HG02571 (cell line): ENCODE measurements around the gene NARF.

ENCODE experiments used
- ATAC-seq: cut with Tn5 transposase; IDR thresholded peaks from one replicate; pipeline ENCODE4 v1.9.1; 2021; ENCODE audit warnings: mild to moderate bottlenecking, moderate library complexity; ENCODE audit not compliant: unreplicated experiment

Gene NARF

DNA sequence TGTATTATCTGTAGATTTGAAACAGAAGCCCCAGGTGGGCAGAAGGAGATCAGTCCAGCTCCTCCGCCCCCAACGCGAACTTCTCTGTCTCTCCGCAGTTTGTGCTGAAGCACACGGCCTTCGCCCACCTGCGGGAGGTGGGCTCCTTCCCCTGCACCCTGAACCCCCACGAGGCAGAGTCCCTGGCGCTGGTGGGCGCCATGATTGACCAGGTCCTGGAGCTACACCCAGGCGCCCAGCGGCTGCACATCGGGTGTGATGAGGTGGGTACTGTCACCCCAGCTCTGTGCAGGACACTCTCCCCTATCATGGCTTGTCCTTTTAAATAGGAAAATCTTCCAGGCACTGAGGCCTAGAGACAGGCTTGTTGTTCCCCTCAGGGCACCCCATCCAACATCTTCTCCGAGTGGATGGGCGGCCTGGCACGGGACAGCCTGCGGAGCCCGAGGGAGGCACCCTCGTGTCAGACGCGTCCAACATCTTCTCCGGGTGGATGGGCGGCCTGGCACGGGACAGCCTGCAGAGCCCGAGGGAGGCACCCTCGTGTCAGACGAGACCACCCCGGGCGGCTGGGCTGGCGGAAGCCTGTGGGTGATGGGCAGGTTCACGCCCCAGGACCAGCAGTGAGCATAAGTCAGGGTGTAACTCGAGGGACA lies 24.9 kb upstream of the NARF start:
- ATAC-seq, result no peak

DNA sequence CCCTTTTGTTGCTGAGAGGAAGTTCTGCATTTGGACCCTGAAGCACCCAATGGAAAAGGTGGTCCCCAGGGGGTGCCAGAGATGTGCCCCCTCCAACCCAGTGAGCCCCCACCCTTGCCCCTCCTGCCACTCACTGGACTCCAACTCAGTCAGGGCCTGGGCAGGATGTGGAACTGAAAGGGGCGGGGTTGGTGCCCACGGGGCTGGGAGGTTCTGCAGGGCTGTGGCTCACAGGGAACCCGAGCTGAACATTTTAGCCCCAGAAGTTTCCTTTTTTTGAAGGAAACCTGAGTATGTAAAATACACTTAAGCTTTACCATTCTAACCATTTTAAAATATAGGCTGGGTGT lies 24.4 kb upstream of the NARF start:
- ATAC-seq, result no peak

DNA sequence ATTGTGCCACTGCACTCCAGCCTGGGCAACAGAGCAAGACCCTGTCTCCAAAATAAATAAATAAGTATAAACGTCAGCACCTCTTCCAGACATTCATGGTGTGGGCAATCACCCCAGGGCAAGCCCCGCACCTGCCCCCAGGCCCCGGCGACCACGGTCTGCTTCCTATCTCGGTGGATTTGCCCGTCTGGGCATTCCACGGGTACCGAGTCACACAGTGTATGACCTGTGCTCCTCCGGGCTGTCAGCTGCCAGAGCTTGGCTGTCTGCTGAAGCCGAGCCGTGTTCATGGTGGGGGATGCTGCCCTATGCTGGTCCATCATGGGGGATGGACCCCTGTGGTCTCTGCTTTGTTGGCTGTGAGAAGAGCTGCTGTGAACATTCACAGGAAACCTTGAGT lies 23.4 kb upstream of the NARF start:
- ATAC-seq, result no peak

DNA sequence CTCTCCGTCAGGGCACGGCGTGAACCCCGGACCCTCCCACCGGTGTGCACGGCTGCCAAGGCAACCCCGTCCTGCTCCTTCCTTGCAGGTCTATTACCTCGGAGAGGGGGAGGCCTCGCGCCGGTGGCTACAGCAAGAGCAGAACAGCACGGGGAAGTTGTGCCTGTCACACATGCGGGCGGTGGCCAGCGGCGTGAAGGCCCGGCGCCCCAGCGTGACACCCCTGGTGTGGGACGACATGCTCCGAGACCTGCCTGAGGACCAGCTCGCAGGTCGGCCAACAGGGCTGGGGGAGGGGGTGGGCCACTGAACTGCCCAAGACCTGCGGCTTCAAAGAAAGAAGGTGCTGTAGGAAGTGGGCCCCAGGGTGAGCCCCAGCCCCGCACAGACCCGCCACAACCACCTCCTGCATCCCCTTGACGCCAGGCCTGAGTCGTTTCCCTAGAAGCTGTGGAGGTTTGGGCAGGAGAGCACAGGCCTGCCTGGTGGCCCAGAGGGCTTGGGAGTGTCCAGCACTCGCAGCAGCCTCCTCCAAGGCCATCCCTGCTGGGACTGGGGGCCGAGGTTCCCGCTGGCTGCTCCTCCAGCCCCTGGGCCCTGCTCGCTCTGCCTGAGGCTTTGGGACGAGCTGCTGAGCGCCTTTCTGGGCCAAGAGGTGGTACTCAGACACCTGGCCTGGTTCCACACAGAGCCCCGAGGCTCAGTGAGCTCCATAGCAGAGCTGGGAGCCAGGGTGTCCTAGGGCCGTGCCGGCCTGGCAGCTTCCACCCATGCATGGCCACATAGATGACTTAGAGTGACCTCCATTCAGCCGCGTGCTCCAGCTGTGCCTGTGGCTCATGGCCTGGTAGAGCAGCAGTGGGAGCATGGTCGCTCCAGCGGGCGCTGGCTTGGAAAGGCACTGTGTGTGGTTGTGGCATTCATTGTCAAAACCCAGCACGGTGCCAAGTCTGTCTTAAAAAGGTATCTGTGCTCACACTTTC lies 22.6 kb upstream of the NARF start:
- no peak for ATAC-seq

DNA sequence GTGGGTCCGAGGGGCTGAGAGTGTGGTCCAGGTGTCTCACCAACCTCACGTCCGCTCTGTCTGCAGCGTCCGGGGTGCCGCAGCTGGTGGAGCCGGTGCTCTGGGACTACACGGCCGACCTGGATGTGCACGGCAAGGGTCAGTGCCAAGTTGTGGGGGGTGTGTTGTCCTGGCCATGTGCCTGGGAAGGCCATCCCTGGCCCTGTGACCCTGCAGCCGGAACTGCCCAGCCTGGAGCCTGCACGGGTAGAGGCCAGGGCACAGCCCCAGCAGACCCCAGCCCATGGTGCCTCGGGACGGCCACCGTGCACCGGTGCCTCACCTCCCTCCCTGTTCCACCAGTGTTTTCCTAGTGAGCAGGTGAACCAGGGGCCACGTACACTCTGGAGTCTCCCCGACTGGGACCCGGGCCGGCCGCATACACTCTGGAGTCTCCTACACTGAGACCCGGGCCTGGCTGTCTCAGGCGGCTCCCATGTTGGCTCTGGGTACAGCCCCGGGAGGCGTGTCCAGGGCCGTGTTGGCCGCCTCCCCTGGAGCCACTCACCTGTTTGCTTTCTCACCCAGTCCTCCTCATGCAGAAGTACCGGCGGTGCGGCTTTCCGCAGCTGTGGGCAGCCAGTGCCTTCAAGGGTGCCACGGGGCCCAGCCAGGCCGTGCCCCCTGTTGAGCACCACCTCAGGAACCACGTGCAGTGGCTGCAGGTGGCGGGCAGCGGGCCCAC lies 21.8 kb upstream of the NARF start:
- no peak for ATAC-seq

DNA sequence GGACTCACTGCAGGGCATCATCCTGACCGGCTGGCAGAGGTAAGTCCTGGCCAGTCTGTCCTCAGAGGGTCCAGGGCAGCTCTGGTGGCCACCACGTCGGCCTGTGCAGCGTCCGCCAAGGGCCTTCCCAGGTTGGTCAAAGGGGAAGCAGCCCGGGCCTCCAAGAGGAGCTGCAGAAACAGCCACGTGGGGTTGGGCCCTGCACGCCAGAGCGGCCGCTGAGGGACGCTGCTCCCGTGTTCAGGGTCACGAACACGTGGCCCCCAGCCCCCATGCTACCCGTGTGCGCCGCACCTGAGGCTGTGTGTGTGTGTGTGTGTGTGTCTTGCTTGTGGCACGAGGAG lies 21.2 kb upstream of the NARF start:
- no peak for ATAC-seq

DNA sequence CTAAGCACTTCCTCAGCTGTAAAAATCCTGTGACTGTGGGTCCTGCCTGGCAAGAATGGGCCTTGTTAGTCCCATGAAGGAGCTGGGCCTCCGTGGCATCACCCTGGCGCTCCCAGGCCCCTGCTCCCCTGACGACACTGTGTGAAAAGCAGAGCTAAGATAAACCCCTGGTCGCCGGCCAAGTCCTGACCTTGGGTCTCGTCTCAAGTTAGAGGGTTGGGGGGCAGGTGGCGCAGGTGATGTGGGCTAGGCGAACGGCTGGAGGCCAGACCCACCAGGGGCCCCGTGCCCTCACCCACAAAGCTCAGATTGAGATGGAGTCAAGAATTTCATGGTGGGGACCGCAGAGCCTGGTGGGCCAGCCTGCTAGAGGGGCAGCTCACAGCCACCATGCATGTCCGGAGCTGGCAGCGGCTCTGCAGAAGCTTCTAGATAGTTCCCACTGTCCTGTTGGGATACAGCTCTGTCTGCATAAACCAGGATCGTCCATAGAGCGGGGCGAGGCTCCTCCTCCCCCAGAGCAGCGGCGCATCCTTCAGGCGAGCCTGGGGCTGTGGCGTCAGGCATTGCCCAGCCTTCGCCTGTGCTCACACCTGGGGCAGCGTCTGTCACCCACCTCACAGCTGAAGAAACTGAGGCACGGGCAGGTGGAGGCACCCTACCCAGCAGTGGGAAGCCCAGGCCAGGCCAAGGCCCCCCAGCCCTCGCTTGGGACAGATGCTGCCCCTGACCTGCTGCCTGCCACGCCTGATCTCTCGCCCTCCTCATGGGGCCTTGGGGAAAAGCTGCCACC lies 19.9 kb upstream of the NARF start:
- ATAC-seq, result no peak

DNA sequence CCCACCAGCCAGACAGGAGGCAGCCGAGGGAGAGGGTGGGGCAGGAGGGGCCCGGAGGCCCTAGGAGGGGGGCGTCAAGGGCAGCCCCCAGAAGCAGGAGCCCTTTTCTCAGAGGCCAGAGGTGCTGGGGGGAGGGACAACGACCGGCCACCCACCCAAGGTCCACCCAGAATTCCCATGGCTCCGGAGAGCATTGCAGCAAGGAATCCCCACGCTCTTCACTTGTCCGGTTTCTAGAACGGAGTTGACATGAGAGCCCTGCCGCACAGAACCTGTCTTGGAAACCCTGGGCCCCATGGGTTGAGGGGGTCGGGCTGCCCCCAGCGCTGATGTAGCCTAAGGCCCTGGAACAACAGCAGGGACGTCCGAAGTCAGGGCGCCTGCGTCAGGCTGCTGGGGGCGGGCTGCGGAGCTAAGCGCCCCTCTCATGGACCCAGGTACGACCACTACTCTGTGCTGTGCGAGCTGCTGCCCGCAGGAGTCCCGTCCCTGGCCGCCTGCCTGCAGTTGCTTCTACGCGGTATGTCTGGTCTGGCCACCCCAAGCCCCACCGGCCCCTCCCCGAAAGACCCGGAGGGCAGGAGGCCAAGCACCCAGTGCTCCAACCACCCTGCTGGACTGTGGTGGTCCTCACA lies 19.2 kb upstream of the NARF start:
- no peak for ATAC-seq

DNA sequence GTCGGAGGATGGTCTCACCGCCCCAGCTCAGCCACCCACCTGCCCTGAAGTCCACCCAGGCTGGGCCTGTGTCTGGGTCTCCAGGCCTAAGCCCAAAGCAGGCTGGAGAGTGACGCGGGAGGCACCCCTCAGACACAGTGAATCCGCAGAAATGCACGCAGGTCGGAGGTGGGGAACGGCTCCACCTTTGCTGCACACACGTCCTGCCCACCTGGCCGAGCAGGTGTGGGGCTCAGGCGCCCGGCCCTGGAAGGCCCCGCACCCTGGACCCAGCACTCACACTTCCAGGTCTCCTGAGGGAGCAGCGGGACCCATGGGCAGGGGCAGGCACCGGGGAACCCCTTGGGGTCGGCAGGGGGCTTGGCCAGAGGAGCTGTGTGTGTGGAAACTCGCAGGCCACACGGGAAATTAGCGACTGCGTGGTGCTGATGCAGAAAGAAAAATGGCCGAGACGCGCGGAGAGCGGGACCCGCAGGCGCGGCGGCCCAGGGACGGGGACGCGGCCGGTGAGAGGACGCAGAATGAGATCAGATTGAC lies 18.6 kb upstream of the NARF start:
- no peak for ATAC-seq

DNA sequence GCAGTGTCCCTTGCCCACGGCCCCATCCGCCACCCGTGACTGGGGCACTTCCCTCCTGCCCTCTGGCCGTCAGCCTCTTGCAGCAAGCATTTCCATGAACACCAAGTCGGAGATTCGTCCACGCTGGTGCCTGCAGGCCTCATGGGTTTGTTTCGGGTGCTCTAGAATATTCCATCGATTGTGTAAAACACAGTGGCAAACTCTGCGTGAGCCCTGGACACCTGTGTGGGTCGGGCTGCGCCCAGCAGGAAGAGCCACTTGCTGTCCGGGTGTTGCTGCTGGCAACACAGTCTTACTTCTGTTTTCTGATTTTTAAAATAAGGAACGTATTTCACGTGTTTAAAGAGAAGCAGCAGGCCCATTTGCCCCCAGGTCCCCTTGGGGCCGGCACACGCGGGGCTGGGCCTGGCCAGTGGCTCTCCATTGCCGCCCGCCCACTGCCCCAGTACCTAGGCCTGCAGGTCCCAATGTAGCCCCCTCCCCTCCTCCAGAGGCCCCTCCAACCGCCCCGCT lies 18.0 kb upstream of the NARF start:
- no peak for ATAC-seq

DNA sequence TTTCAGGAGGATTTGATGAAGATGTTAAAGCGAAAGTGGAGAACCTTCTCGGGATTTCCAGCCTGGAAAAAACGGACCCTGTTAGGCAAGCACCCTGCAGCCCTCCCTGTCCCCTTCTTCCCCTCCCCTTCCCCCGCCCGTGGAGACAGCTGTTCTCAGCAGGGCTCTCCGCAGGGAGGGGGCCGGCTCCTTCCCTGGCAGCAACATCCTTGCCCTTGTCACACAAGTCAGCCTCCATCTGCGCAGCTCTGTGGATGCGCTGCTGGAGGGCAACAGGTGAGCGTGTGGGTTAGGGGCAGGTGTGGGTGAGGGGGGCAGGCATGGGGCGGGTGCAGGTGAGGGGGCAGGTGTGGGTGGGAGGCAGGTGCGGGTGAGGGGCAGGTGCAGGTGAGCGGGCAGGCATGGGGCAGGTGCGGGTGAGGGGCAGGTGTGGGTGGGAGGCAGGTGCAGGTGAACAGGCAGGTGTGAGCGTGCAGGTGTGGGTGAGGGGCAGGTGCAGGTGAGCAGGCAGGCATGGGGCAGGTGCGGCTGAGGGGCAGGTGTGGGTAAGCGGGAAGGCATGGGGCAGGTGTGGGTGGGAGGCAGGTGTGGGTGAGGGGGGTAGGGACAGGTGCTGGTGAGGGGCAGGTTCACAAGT lies 17.4 kb upstream of the NARF start:
- no peak for ATAC-seq

DNA sequence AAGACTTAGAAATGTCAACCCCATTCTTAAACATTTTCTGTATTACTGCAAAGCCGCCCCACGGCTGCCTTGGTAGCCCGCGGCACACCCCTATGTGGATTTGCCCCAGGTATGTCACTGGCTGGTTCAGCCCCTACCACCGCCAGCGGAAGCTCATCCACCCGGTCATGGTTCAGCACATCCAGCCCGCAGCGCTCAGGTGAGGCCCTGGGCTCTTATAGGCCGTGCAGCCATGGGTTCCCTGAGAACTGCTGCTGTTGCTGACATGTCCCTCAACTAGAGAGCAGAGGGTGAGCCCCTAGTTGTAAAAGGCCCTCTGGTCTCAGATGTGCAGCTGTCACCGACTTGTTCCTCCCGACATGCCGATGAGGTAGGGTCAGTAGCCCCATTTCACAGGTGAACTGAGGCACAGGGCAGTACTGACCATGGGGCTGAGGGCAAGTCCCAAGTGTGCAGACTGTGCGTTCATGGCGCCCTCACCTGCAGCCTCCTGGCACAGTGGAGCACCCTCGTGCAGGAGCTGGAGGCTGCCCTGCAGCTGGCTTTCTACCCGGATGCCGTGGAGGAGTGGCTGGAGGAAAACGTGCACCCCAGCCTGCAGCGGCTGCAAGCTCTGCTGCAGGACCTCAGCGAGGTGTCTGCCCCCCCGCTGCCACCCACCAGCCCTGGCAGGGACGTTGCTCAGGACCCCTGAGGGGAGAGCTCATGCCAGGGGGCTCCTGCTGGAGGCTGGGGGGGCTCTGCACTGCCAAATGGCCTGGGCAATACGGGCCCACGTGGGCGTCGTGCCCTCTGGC lies 16.7 kb upstream of the NARF start:
- no peak for ATAC-seq

DNA sequence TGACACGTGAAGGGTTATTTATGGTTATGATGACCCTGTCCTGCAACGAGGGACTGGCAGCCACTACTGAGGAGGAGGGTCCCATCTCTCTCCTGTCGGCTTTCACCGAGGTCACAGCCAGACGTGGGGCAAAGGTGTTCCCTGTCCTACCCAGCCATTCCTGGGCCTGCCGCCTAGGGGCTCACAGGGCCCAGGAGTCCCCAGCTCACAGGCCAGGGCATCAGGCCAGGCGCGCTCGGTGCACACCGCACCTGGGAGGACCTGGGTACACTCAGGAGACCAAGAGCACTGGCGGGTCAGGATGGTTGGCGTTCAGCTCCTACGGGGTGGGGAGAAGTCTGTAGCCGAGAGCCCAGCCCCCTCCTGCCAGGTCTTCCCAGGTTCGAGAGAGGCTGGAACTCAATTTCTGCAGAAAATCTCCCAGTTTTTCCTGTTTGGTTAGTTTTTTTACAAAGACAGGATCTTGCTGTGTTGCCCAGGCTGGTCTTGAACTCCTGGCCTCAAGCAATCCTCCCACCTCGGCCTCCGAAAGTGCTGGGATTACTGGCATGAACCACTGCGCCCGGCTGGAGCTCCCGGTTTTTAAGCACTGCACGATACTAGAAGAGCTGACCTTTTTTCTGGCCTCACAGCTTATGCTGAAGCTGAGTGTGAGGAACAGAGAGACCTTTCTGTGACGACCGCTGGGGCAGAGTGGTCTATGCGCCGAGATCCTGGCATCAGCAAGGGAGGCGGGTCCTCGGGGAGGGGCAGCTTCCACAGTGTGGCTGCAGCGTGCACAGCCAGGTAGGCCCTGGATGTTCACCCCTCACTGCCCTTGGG lies 15.7 kb upstream of the NARF start:
- no peak for ATAC-seq

DNA sequence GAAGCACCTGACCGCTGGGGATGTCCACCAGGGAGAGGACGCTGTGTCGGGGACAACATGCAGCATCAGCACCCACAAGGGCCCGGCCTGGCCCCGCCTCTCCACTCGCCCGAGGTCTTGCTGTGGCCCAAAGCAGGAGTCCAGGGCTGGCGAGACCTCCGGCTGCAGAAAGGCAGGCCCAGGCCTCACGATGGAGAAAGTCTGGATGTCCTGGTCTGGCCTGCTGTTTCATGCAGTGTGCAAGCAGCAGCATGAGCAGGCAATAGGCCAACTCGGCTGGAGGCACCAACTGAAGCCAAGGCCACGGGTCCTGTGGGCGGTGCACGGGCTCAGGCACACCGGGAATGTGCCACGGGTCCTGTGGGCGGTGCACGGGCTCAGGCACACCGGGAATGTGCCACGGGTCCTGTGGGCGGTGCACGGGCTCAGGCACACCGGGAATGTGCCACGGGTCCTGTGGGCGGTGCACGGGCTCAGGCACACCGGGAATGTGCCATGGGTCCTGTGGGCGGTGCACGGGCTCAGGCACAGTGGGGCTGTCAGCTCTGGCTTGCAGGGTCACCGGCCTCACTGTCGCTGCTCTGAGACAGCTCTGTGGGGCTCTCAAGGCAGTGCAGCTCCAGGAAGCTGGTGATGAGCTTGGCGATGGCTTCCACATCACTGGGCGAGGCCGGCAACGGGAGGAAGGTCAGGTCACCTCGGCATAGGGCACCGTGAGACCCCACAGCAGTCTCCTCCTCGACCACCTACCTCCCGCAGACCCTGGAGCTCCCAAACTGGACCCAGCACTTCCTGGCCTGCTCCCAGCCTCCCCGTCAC lies 14.9 kb upstream of the NARF start:
- ATAC-seq, result no peak

DNA sequence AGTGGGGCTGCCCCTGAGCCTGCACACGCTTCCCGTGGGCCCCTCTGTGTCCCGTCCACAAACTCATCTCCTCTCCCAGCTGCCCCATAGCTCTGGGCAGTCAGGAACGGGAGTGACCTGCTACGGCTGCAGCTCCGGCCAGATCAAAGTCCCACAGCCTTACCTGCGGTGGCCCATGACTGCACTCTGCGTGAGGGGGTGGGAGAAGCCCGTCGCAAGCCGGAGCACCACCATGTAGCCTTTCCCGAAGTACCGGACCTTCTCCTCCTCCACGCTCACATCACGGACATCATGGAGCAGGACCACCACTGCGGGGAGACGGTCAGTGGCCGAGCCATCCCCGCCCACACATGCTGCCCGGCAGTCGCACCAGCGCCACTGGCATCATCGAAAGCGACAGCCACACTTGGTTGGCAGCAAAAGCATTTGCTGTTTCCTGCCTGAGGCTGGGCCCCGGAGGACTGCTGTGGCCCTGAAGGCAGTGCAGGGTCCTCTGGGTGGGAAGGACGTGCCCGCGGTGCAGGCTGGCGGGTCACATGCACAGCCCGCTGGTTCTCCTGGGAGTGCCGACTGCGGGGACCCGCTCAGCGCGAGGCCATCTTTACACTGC lies 14.2 kb upstream of the NARF start:
- no peak for ATAC-seq

DNA sequence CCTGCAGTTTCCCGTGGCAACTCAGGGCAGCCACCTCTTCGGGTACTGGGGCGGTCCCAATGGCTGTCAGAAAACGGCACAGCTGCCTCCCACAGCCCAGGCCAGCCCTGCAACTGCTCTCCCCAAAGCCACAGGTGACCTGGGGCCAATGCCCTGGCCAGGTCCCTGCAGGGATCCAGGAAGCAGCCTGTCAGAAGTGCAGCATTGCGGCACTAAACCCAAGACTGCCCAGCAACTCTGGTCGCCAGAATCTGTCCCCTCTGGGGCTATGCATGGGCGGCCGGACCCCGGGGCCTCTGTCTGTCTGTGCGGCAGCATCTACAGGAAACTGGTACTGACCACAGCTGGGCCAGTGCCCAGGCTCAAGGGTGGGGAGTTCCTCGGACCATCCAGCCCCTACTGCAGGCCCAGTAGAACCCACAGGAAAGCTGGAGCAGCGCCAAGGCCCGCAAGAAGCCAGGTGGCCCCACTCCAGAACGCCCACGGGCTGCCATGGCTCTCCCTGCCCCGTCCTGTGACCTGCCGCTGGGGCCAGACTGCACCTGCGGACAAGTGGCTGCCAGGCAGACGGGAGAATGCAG lies 13.5 kb upstream of the NARF start:
- ATAC-seq, result no peak
